Activated naive CD8-positive, alpha-beta T cell treated with anti-CD3 and anti-CD28 coated beads, Interleukin-2, amount 50 U/mL, for 16 hours (primary cell): ENCODE results near the gene KLHL3.
"Not testable (repeated sequence)": the region's sequence is repeated elsewhere in the genome, so short reads cannot be mapped to it uniquely, and the experiment has no call there.

ENCODE experiments used
- DNase-seq: peaks from one replicate; pipeline ENCODE4 v3.0.0-alpha.2; 2020; ENCODE audit warnings: low read depth, low spot score

KLHL3 gene

GRCh38 chr5:137668637-137669036 is 67.3 kb downstream of the KLHL3 start:
- no peak for DNase-seq

GRCh38 chr5:137667341-137667740 is 68.5 kb downstream of the KLHL3 start:
- no peak for DNase-seq

DNA sequence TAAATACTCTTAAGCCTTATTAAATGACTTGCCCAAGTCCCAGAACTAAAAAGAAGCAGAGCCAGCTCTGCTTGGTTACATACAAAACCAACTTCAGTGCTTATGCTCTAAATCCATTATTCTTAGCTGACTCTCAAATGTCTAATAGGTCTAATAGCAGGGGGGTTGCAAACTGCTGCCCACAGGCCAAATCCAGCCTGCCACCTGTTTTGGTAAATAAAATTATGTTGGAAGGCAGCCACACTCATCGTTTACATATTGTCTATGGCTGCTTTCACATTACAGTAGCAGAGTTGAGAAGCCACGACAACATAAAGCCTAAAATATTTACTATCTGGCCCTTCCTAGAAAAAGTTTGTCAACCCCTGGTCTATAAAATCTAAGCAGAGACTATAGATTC is 69.0 kb downstream of the KLHL3 start:
- no peak for DNase-seq

GRCh38 chr5:137666461-137666850 is 69.4 kb downstream of the KLHL3 start:
- no peak for DNase-seq

DNA sequence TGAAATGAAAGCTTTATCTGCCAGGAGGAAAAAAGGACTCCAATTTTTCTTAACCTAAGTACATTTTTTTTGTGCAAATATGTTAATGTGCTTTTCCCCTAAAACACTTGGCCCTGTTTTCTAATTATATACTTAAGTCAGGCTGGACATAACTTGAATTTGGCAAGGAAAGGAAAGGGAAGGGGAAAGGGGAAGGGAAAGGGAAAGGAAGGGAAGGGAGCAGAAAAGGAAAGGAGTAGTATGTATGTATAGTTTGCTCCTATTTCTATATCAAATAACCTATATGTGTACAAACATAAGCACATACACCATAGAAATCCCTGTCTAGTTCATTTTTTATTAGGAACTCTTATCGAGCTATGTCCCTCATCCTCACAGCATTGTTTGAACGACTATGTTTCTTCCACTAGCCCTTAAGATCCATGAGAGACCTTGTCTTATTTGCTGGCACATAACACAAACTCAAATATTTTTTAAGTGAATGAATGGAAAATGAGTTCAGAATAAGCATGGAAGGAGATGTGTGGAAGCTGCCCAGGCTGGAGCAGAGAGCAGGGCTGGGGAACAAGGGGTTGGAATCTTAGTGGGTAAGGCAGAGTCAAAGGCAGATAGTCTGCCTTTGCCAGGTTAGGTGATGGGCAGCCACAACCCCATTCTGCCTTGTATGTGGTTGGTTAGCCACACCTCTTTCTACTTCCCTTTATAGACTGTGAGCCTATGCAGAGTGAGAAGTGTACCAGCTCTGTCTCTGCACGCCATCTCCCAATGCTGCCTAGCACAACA is 70.0 kb downstream of the KLHL3 start:
- no peak for DNase-seq

DNA sequence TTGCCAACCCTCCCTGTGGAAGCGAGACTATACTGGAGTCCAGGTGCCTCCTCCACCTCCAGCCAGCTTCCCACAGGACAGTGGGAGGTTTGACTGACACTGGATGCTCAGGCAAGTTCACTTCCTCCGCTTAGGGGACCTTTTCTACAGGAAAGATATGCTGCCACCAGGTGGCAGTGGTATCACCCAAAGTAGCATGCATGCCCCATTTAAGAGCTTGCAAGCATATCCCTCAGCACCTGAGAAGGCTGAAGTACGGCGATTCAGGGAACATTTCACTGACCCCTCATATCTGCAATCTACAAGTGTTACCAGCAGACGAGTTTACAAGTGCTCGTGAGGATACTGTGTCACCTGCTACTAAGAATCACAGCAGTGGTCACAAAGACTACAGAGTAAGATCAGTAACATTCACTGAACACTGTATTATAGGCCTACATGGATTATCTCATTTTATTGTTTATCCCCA is 75.5 kb downstream of the KLHL3 start:
- DNase-seq: peak; percentile 49

- DNase-seq: no peak
Observed at GRCh38 chr5:137659209-137659608, 76.7 kb downstream of the KLHL3 start.

DNA sequence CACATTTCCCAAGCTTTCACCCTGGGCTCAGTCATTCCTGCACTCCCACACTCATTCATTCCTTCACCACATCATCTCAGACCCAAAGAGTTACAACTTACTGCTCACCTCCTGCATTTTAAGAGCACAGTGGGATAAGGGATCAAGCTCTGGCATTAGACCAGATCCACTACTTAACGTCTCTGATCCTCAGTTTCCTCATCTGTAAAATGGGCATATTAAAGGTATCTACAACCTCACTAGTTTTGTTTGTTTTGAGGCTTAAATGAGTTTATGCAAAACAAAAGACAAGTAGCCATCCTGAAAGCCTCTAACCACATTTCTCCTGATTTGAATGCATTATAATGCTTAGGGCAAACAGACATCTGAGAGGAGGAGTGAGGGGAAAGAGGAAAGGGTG is 77.6 kb downstream of the KLHL3 start:
- DNase-seq: no peak

- no peak for DNase-seq
Observed at GRCh38 chr5:137657073-137657472, 78.8 kb downstream of the KLHL3 start.

GRCh38 chr5:137656558-137656957 is 79.3 kb downstream of the KLHL3 start:
- DNase-seq: no peak

DNA sequence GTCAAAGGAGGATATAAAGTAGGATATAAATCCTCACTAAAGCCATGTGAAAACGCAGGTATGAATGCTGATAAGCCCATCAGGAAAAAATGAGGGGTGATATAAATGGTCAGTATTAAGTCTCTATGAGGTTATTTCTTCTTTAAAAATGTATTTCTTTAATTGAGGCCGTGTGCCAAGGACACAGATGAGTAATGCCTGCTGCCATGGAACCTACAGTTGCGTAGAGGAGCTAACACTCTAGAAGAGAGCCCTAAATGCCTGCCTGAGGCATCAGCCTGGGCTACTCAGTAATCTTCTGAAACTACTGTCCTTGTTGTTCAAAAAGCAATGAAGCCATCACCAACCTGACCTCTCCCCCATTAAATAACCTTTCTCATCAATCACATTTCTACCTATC is 84.9 kb downstream of the KLHL3 start:
- no peak for DNase-seq

DNA sequence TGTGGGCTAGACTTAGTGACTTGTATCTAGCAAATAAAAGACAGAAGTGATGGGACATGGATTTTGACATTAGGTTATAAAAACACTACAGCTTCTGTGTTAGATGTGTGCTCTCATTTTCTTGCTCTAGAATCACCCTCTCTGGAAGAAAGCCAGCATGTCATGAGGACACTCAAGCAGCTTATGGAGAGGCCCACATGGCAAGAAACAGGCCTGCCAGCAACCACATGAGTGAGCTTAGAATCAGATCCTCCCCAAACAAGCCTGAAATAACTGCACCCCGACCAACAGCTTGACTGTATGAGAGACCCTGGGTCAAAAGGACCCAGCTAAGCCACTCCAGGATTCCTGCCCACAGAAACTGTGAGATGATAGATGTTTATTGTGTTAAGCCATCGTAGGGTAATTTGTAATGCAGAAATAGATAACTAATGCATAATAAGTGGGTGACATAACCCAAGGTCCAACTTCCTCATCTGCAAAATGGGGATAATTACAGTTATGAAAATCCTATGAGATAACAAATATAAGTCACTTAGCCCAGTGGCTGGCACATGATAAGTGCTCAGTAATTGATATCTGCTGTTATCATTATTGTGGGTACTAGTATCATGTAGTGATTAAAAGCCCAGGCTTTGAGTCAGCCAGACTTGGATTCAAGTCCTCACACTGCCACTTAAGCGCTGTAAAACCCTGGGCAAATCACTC is 86.5 kb downstream of the KLHL3 start:
- DNase-seq: no peak

- DNase-seq: no peak
Observed at GRCh38 chr5:137648361-137648760, 87.5 kb downstream of the KLHL3 start.

DNA sequence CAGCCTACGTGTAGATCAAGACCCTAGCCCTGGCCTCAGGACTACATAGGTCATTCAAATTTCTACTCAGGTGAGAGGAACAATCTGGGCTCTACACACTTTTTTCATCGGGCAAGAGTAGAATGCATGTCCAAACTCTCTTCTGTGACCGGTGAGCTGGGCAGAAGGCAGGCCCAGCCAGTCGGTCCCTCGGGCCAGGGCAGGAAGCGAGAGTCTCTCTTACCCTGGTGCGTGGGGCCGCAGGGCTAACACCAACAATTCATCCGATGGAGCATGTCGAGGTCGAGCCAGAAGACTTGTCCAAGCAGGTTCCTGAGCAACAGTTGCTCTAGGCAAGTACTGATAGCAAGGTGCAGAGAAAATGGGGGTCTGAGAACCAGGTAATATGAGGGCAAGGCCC is 88.5 kb downstream of the KLHL3 start:
- no peak for DNase-seq

GRCh38 chr5:137646761-137647160 is 89.1 kb downstream of the KLHL3 start:
- no peak for DNase-seq

DNA sequence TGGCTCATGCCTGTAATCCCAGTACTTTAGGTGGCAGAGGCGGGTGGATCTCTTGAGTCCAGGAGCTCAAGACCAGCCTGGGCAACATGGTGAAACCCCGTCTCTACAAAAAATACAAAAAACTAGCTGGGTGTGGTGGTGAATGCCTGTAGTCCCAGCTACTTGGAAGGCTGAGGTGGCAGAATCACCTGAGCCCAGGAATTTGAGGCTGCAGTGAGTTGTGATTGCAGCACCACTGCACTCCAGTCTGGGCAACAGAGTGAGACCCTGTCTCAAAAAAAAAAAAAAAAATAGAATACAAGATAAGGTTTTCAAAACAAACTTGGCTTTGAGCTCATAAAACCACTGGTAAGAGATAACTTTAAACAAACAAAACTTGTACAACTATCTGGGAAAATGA is 92.8 kb downstream of the KLHL3 start:
- DNase-seq: not testable (repeated sequence)

DNA sequence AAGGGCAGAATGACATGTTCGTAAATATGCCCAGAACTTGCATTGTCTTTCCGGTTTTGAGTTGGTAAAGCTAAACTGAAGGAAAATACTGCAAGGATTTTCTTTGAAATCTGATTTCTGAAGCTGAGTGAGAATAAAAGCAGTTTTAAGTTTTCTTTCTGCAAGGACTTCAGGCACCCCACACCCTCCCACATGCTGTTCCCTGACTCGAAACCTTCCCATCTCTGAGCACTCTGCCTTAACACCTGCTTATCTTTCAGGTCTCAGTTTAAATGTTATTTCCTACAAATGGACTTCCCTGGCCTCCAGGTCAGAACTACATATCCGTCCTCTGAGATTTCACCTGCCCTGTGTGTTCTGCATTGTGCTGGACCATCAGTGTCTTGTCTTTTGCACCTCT is 93.8 kb downstream of the KLHL3 start:
- no peak for DNase-seq

DNA sequence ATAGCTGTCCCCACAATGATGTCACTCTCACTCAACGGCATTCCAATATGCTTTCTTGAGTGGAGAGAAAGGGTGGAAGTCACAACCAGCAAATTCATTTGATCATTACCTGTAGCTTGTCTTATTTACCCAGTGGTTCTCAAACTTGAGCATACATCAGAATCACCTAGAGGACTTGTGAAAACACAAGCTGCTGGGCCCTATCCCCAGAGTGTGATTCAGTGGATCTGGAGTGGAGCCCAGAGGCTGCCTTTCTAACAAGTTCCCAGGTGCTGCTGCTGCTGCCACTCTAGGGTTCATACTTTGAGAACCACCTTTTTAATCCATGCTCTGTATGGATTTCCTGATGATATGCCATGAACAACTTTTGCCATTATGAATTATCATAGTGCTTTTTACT is 94.7 kb downstream of the KLHL3 start:
- DNase-seq: no peak

DNA sequence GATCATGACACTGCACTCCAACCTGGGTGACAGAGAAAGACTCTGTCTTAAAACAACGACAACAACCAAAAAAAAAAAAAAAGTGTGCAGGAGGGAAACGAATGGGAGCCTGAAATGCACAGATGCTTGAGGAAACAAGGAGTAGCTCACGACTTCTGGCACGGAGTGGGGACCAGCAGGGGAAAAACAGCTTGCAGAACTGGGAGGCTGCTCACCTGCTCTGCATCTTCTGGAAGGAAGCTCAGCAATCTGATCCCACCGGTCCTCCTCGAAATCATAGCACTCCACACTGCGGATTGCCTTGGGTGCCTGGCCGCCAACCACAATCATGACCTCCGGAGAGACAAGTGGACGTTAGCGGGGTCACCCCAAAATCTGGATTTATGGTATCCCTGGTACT is 96.2 kb downstream of the KLHL3 start:
- no peak for DNase-seq

- DNase-seq: no peak
Observed at GRCh38 chr5:137638841-137639240, 97.0 kb downstream of the KLHL3 start.

GRCh38 chr5:137636830-137637714 is 98.8 kb downstream of the KLHL3 start:
- DNase-seq: no peak

DNA sequence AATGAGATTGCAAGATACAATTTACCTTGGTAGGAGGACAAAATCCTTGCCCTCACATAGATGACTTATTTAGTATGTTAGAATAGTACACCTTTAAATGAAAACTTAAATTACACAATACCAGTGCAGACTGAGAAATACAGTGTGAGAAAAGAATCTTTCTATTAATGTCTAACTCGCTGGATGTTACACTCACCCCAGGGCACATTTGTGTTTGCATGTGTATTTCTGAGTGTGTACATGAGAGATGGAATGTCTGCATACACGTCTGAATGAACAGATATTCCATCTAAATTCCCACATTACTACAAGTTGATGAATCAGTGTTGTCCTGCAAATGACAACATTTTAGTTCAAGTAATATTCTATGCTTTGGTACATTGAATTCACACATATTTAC is 99.8 kb downstream of the KLHL3 start:
- no peak for DNase-seq
